Motor neuron (in vitro differentiated cells): ENCODE measurements around the gene B4GALT3. TPM values are rescaled to one million over a fixed set of nuclear protein-coding genes. Genes with fewer than 3 reads are reported as not detected.

Experiments used
- ATAC-seq, 8 experiments: fragments of 200-7000 bp; cut with Tn5 transposase; replicated peaks in 6 of 8; 2 replicates each; pipeline ENCODE4 v1.8.0; 2021; ENCODE audit warnings: mild to moderate bottlenecking in 8 of 8, moderate library complexity in 8 of 8
- H3K27ac ChIP-seq, 2 donors: fragments of 250-450 bp; sonication (Bioruptor Pico); 2 replicates each; pipeline ENCODE4 v1.9.0; 2021; ENCODE audit warnings: antibody characterized with exemption in 2 of 2, mild to moderate bottlenecking in 2 of 2, moderate library complexity in 1 of 2
- H3K4me1 ChIP-seq, 2 donors: fragments of 250-450 bp; sonication (Bioruptor Pico); replicated peaks in 1 of 2; 2 replicates each; pipeline ENCODE4 v1.6.1; 2021; ENCODE audit warnings: antibody characterized with exemption in 2 of 2, mild to moderate bottlenecking in 2 of 2, moderate library complexity in 1 of 2
- H3K4me3 ChIP-seq, 5 donors: fragments of 250-450 bp; sonication (Bioruptor Pico); 2 replicates each; pipeline ENCODE4 v1.9.0; 2021; ENCODE audit warnings: antibody characterized with exemption in 5 of 5, mild to moderate bottlenecking in 5 of 5, moderate library complexity in 4 of 5
- WGBS, 10 experiments: fragments of 450-650 bp; shearing (Covaris generic); methylation state at CpG; one replicate each; pipeline ENCODE4 v1.0.0; 2022; 5-methylcytosine and 5-hydroxymethylcytosine counted together
- in situ Hi-C, 9 experiments: fragments of 400-800 bp; cut with MboI; loops; one replicate each; pipeline ENCODE4 v1.15.0; 2021; ENCODE audit warnings: low sequenced_read_pairs in 9 of 9, low pct_unique_long_range_greater_than_20kb in 2 of 9; ENCODE audit not compliant: unreplicated experiment in 9 of 9
- total RNA-seq, 8 experiments: library from RNA; unstranded; fragments of 300-600 nt; gene quantifications; 2 replicates each; pipeline versions ENCODE4 v1.2.3 to v1.2.4, GENCODE V29; 2022

The B4GALT3 gene
- total RNA-seq, 8 experiments from 2014 or later: 32.2 to 50.4 (median 39.9) TPM

DNA sequence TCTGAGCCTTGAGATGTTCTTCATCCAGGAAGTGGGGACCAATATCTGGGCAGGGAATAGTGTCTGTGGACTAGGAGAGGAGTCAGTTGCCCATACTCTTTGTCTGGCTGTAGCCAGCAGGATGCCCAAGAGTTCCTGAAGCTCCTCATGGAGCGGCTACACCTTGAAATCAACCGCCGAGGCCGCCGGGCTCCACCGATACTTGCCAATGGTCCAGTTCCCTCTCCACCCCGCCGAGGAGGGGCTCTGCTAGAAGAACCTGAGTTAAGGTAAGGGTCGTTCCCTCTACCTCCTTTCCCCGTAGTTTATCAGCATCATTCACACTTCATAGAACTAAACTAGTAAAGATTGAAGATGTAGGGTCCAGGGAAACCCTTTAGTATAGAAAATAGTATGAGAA, 14.5 kb downstream of the B4GALT3 start:
- peaks cover 17 to 22% of the 10 kb centered on the region in 2 donors for H3K4me1 ChIP-seq

DNA sequence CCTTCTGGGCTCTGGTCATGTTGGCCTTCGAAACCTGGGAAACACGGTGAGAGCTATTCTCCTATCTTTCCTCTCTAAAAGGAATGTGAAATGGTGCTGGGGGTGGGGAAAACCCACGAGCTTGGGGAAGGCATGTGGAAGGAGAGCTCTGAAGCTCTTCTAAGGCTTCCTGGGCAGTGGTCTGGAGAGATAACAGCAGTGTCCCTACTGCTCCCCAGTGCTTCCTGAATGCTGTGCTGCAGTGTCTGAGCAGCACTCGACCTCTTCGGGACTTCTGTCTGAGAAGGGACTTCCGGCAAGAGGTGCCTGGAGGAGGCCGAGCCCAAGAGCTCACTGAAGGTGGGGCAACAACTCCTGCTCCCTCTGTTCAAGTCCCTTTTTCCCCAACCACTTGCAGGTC, 15.3 kb downstream of the B4GALT3 start:
- in situ Hi-C loops: loop anchor here in 1 of 9 experiments (25.0 kb wide), 1 partner anchor 750 kb away; the partner anchor contains the start of gene VANGL2
- no peak overlapping the region for H3K27ac ChIP-seq
- H3K4me1 ChIP-seq: peaks cover 11 to 15% of the 10 kb centered on the region in 2 donors
- no peak for ATAC-seq
- WGBS, 10 experiments: 82 to 92% (median 87%) methylated on average over 3 to 5 of the region's 7 CpGs; no CpG with 5 or more reads in 4 of the 10 experiments
- no peak overlapping the region for H3K4me3 ChIP-seq

More for the DNA sequence above, 14.5 kb downstream of the B4GALT3 start:
- in situ Hi-C loops: loop anchor here in 1 of 9 experiments (25.0 kb wide), 1 partner anchor 751 kb away; the partner anchor contains the start of gene VANGL2
- no peak for ATAC-seq
- no peak overlapping the region for H3K4me3 ChIP-seq
- no peak overlapping the region for H3K27ac ChIP-seq
- WGBS, 10 experiments: 73 to 100% (median 92%) methylated on average over 1 to 10 of the region's 10 CpGs; no CpG with 5 or more reads in 3 of the 10 experiments

- 70 to 100% (median 93%) methylated on average over 1 to 3 of the region's 5 CpGs; no CpG with 5 or more reads in 7 of the 10 experiments for WGBS, 10 experiments
- no peak for ATAC-seq
Observed at GRCh38 chr1:161161652-161162051, 15.7 kb downstream of the B4GALT3 start.

DNA sequence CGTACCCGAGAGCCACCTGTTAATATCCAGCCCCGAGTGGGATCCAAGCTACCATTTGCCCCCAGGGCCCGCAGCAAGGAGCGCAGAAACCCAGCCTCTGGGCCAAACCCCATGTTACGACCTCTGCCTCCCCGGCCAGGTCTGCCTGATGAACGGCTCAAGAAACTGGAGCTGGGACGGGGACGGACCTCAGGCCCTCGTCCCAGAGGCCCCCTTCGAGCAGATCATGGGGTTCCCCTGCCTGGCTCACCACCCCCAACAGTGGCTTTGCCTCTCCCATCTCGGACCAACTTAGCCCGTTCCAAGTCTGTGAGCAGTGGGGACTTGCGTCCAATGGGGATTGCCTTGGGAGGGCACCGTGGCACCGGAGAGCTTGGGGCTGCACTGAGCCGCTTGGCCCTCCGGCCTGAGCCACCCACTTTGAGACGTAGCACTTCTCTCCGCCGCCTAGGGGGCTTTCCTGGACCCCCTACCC, 16.6 kb downstream of the B4GALT3 start:
- no peak overlapping the region for H3K27ac ChIP-seq
- ATAC-seq: no peak
- peak overlapping the region in 1 of 5 donors; percentile 81 for H3K4me3 ChIP-seq
- in situ Hi-C loops: loop anchor here in 1 of 9 experiments (25.0 kb wide), 1 partner anchor 748 kb away; the partner anchor contains the start of gene VANGL2
- WGBS, 10 experiments: 75 to 100% (median 94%) methylated on average over 2 to 17 of the region's 22 CpGs; no CpG with 5 or more reads in 2 of the 10 experiments
- peaks cover 10 to 15% of the 10 kb centered on the region in 2 donors for H3K4me1 ChIP-seq

More at GRCh38 chr1:161161652-161162051, 15.7 kb downstream of the B4GALT3 start:
- H3K4me3 ChIP-seq: no peak overlapping the region
- H3K4me1 ChIP-seq: peaks cover 10 to 15% of the 10 kb centered on the region in 2 donors
- in situ Hi-C loops: loop anchor here in 1 of 9 experiments (25.0 kb wide), 1 partner anchor 749 kb away; the partner anchor contains the start of gene VANGL2
- no peak overlapping the region for H3K27ac ChIP-seq

- H3K4me1 ChIP-seq: peaks cover 12% of the 10 kb centered on the region in 2 donors
- in situ Hi-C loops: loop anchor here in 1 of 9 experiments (25.0 kb wide), 1 partner anchor 748 kb away; the partner anchor contains the start of gene VANGL2
- peak overlapping the region; percentile 96 to 97 for H3K27ac ChIP-seq
- H3K4me3 ChIP-seq: peak overlapping the region; percentile 81 to 99 (median 95)
- ATAC-seq: no peak
- WGBS, 10 experiments: 27% methylated on average over 3 of the region's 11 CpGs; no CpG with 5 or more reads in 9 of the 10 experiments
Observed at GRCh38 chr1:161159913-161160243, 17.4 kb downstream of the B4GALT3 start.

DNA sequence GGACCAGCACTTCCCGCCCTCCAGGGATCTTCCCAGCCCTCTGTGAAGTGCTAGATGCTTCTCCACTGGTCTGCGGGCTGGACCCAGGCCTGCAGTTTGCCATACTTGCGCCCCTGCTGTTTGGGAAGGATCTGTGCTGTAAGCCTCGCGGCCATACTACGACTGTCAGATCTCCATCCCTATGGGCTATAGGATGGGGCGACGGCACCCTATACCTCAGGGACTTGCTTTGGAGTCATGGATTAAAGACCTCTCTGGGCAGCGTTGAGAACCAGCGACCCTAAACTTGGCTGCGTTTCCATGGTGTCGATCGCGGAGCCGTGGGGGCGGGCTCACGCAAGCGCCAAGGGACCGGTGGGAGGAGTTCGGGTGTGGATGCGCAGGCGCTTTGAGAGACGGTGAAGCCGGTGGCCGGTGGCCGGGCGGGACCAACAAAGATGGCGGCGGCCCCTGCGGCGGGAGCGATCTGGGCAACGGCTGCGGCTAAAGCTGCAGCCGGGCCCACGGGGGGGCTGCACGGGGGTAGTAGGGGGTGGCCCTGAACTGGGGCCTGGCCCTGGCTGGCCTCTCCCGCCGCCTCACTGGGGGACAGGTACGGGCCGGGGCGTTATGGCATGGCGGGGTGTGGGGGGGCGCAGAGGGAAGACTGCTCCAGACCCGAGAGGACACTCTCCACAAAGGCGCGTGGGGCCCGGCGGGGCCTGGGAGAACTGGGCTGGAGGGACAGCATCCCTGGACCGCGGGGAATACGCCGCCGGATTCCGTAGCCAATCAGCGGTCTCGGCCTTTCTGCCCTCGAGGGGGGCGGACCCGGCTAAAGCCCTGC, 18.0 kb downstream of the B4GALT3 start, which contains the start of gene USP21:
Gene USP21, plus strand, starts transcription at position 414 of the 826 bp plus-strand sequence. CDS start 1,141 bp downstream, outside the sequence.
- peak; percentile 90 to 96 (median 94) for ATAC-seq

DNA sequence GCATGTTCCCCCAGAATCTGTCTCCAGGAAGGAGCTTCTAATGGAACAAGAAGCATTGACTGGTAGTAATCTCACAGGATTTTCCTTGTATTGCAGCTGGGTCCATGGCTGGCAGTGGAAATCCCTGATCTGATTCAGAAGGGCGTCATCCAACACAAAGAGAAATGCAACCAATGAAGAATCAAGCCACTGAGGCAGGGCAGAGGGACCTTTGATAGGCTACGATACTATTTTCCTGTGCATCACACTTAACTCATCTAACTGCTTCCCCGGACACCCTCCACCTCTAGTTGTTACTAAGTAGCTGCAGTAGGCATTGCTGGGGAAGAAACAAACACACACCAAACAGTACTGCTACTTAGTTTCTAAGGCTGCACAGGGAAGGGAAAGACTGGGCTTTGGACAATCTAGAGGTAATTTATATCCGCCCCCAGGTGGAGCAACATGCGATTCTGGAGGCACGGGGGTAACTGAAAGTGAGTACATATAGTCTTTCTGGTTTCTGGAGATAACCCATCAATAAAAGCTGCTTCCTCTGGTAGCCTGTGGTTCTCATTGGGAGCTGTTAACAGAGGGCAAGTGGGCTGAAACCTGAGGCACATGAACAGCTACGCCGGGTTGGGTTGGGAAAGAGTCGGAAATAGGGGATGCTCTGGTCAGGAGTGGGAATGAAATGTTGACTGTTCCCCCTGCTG, 18.8 kb downstream of the B4GALT3 start:
- Histone ChIP-seq H3K27ac (peak overlapping the region; percentile 96 to 97), H3K4me1 (peaks cover 17 to 18% of the 10 kb centered on the region in 2 donors), H3K4me3 (peak overlapping the region; percentile 81 to 99 (median 95))
- WGBS, 10 experiments: 40 to 100% (median 80%) methylated on average over 1 to 7 of the region's 9 CpGs; no CpG with 5 or more reads in 2 of the 10 experiments
- ATAC-seq: no peak
- in situ Hi-C loops: loop anchor here in 1 of 9 experiments (25.0 kb wide), 1 partner anchor 746 kb away; the partner anchor contains the start of gene VANGL2

More for the DNA sequence above, 18.0 kb downstream of the B4GALT3 start, which contains the start of gene USP21:
- Histone ChIP-seq H3K4me1 (peaks cover 17% of the 10 kb centered on the region in 2 donors), H3K4me3 (peak within 1 kb of the TSS; percentile 81 to 99 (median 95)), H3K27ac (peak within 1 kb of the TSS; percentile 96 to 97)
- WGBS, 10 experiments: 0 to 25% (median 4%) methylated on average over 2 to 22 of the region's 60 CpGs; no CpG with 5 or more reads in 4 of the 10 experiments
- in situ Hi-C loops: loop anchor here in 1 of 9 experiments (25.0 kb wide), 1 partner anchor 747 kb away; the partner anchor contains the start of gene VANGL2

DNA sequence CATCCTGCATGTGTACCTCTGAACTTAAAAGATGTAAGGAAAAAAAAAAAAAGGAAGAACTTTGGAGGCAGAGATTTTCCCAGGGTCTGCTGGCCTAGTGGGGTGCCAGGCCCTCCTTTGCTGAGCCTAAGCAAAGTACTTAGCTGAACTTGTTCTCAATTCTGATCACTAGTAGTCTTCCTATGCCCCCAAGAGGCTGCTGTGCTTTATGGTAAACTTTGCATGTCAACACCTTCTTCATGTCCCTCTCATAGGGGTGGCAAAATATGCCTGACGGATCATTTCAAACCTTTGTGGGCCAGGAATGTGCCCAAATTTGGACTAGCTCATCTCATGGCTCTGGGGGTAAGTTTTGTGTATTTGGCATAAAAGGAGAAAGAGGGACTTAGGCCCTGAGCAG, 19.4 kb downstream of the B4GALT3 start:
- in situ Hi-C loops: loop anchor here in 1 of 9 experiments (25.0 kb wide), 1 partner anchor 746 kb away; the partner anchor contains the start of gene VANGL2
- WGBS, 10 experiments: 94 to 100% (median 100%) methylated on average over 1 of the region's 1 CpG; no CpG with 5 or more reads in 5 of the 10 experiments

GRCh38 chr1:161153682-161154337, 23.5 kb downstream of the B4GALT3 start, which contains the start of gene UFC1:
Gene UFC1, plus strand, starts transcription at chr1:161153978. Its CDS starts 20 bp downstream, at chr1:161153998.
- H3K4me1 ChIP-seq: peaks cover 9 to 15% of the 10 kb centered on the region in 2 donors
- peak; percentile 94 to 97 (median 96) for ATAC-seq
- in situ Hi-C loops: loop anchor here in 1 of 9 experiments (25.0 kb wide), 1 partner anchor 742 kb away; the partner anchor contains the start of gene VANGL2
- WGBS, 10 experiments: 0 to 4% (median 1%) methylated on average over 1 to 29 of the region's 33 CpGs
- H3K4me3 ChIP-seq: peak within 1 kb of the TSS; percentile 47 to 87 (median 79)
- H3K27ac ChIP-seq: peak within 1 kb of the TSS; percentile 98

More for the DNA sequence above, 19.4 kb downstream of the B4GALT3 start:
- Histone ChIP-seq H3K4me1 (peaks cover 17 to 20% of the 10 kb centered on the region in 2 donors), H3K27ac (no peak overlapping the region), H3K4me3 (no peak overlapping the region)
- ATAC-seq: no peak

GRCh38 chr1:161153176-161153575, 24.1 kb downstream of the B4GALT3 start:
- no peak for ATAC-seq
- H3K27ac ChIP-seq: peak overlapping the region; percentile 98
- WGBS, 10 experiments: 3 to 100% (median 56%) methylated on average over 1 to 8 of the region's 9 CpGs; no CpG with 5 or more reads in 2 of the 10 experiments
- in situ Hi-C loops: loop anchor here in 1 of 9 experiments (25.0 kb wide), 1 partner anchor 741 kb away; the partner anchor contains the start of gene VANGL2
- H3K4me3 ChIP-seq: peak overlapping the region; percentile 47 to 87 (median 79)
- peaks cover 5 to 11% of the 10 kb centered on the region in 2 donors for H3K4me1 ChIP-seq

DNA sequence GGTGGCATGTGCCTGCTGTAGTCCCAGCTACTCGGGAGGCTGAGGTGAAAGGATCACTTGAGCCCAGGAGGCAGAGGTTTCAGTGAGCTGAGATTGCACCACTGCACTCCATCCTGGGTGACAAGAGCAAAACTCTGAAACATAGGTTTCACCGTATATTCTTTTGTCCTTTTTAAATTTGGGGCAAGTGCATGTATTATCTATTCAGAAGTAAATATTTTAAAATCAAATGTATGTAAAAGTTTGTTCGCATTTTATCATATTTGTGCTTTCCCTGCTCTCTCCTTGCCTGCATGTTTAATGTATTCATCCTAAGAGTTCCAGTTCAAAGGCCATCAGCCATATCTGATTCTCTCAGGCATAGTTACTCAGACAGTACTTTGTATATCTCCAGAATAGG, 31.5 kb downstream of the B4GALT3 start:
- no peaks in the 10 kb centered on the region for H3K4me1 ChIP-seq
- no peak overlapping the region for H3K4me3 ChIP-seq
- WGBS, 10 experiments: 50 to 94% (median 82%) methylated on average over 1 to 3 of the region's 3 CpGs
- in situ Hi-C loops: loop anchor here in 1 of 9 experiments (25.0 kb wide), 1 partner anchor 109 kb away; the partner anchor contains the start of genes TSTD1 and USF1
- no peak for ATAC-seq
- no peak overlapping the region for H3K27ac ChIP-seq
